Left lung (tissue), 10 donors: ENCODE data around the gene ALX3. TPM values are rescaled to one million over a fixed set of nuclear protein-coding genes. Genes with fewer than 3 reads are reported as not detected.

Source experiments
- ATAC-seq: fragments of 200-7000 bp; cut with Tn5 transposase; one replicate; pipeline ENCODE4 v1.9.1; 2020; ENCODE audit warnings: moderate library complexity
- DNase-seq, 4 donors: peaks; one replicate each; pipeline ENCODE4 v3.0.0-alpha.2; 2013 to 2020
- H3K27ac ChIP-seq, 2 donors: fragments of 200-600 bp; sonication (generic) in 1 of 2; one replicate each; pipeline versions ENCODE4 v1.5.0 to v1.8.0; 2020 to 2021
- H3K27me3 ChIP-seq, 2 donors: fragments of 200-600 bp; sonication (generic) in 1 of 2; one replicate each; pipeline versions ENCODE4 v1.5.0 to v1.8.0; 2020 to 2021
- H3K36me3 ChIP-seq, 2 donors: fragments of 200-600 bp; sonication (generic) in 1 of 2; one replicate each; pipeline versions ENCODE4 v1.5.0 to v1.8.0; 2020 to 2021
- H3K4me1 ChIP-seq, 2 donors: fragments of 200-600 bp; one replicate each; pipeline ENCODE4 v1.8.0; 2021
- H3K4me3 ChIP-seq, 2 donors: fragments of 200-600 bp; sonication (generic) in 1 of 2; one replicate each; pipeline versions ENCODE4 v1.5.0 to v1.8.0; 2020 to 2021; ENCODE audit warnings: mild to moderate bottlenecking in 1 of 2
- H3K9me3 ChIP-seq, 2 donors: fragments of 200-600 bp; sonication (generic) in 1 of 2; one replicate each; pipeline versions ENCODE4 v1.5.0 to v1.8.0; 2020 to 2021
- intact Hi-C, 2 donors: fragments of 100-400 bp; cut with DNase I; formaldehyde crosslinking; loops; one replicate each; pipeline versions ENCODE4 v1.11.2 to v1.14.2; 2022
- polyA plus RNA-seq, 6 donors: library from polyadenylated mRNA; unstranded; fragments of 120-200 nt; gene quantifications; one replicate each; pipeline ENCODE4 v1.2.1, GENCODE V29; 2013; ENCODE audit not compliant: insufficient read length in 6 of 6
- total RNA-seq, 2 donors: library from RNA; stranded (reverse); fragmentation: NEBNext Ultra II Directional; extraction: Animal tissue kit (Norgen Biotek cat#: 25700); gene quantifications; one replicate each; pipeline ENCODE4 v1.2.1, GENCODE V29; 2021
- TF ChIP-seq, protein P1 (sequence below), 2 donors: fragments of 200-600 bp; sonication (generic) in 1 of 2; IDR thresholded peaks; one replicate each; pipeline versions ENCODE4 v1.5.0 to v1.8.0; 2021; ENCODE audit warnings: antibody characterized with exemption in 2 of 2
- donor health status: DM: no; HTN: yes; CAD: no.
- donor health status: DM: no; HTN: no; CAD: no.

Gene ALX3
- total and polyA plus RNA-seq, 8 donors, result not detected

- peaks cover 0 to 16% of the 10 kb centered on the region in 2 donors for H3K36me3 ChIP-seq
Measured at GRCh38 chr1:110064576-110065337, 5.7 kb downstream of the ALX3 start.

GRCh38 chr1:110063781-110064180 lies 6.7 kb downstream of the ALX3 start:
- TF ChIP-seq, protein P1, sequence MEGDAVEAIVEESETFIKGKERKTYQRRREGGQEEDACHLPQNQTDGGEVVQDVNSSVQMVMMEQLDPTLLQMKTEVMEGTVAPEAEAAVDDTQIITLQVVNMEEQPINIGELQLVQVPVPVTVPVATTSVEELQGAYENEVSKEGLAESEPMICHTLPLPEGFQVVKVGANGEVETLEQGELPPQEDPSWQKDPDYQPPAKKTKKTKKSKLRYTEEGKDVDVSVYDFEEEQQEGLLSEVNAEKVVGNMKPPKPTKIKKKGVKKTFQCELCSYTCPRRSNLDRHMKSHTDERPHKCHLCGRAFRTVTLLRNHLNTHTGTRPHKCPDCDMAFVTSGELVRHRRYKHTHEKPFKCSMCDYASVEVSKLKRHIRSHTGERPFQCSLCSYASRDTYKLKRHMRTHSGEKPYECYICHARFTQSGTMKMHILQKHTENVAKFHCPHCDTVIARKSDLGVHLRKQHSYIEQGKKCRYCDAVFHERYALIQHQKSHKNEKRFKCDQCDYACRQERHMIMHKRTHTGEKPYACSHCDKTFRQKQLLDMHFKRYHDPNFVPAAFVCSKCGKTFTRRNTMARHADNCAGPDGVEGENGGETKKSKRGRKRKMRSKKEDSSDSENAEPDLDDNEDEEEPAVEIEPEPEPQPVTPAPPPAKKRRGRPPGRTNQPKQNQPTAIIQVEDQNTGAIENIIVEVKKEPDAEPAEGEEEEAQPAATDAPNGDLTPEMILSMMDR (IDR thresholded peaks at IDR 0.05), result no peak
- DNase-seq, result no peak
- ATAC-seq, result no peak
- Histone ChIP-seq H3K4me1 (peaks cover 6 to 14% of the 10 kb centered on the region in 2 donors), H3K4me3 (no peak overlapping the region), H3K27me3 (peaks cover 23 to 33% of the 10 kb centered on the region in 2 donors), H3K9me3 (no peaks in the 10 kb centered on the region), H3K36me3 (peaks cover 0 to 25% of the 10 kb centered on the region in 2 donors), H3K27ac (no peak overlapping the region)
- intact Hi-C loops, result no loop called here

More at GRCh38 chr1:110064576-110065337, 5.7 kb downstream of the ALX3 start:
- Histone ChIP-seq H3K9me3 (no peaks in the 10 kb centered on the region), H3K27ac (no peak overlapping the region), H3K4me3 (no peak overlapping the region), H3K27me3 (peaks cover 33 to 43% of the 10 kb centered on the region in 2 donors), H3K4me1 (peaks cover 11 to 23% of the 10 kb centered on the region in 2 donors)
- DNase-seq (no peak), ATAC-seq (no peak)
- TF ChIP-seq, protein P1 (IDR thresholded peaks at IDR 0.05), result no peak
- intact Hi-C loops, result no loop called here

DNA sequence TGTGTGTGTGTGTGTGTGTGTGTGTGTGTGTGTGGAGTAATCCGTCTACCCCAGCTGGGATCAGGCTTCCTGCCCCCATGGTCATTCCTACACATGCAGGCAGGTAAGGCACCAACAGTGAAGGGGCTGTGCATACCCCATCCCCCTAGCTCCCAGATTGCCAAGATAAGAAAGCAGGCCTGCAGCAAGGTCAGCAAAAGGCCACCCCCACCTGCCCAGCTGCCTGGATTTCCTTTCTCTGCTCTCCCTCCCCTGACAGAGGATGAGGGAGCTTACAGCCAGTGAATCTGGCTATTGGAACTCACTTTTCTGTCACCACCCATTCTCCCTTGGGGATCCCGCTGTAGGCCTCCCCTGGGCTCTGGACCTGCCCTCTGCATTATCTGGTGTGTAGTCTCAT lies 7.9 kb downstream of the ALX3 start:
- TF ChIP-seq, protein P1 (IDR thresholded peaks at IDR 0.05), result no peak
- no peak for ATAC-seq
- peaks cover 11 to 22% of the 10 kb centered on the region in 2 donors for H3K27me3 ChIP-seq

GRCh38 chr1:110061341-110061740 lies 9.1 kb downstream of the ALX3 start:
- Histone ChIP-seq H3K9me3 (no peaks in the 10 kb centered on the region), H3K36me3 (peaks cover 0 to 49% of the 10 kb centered on the region in 2 donors), H3K4me3 (no peak overlapping the region), H3K27ac (no peak overlapping the region), H3K27me3 (peaks cover 0 to 9% of the 10 kb centered on the region in 2 donors), H3K4me1 (no peaks in the 10 kb centered on the region)
- no peak for DNase-seq
- ATAC-seq, result no peak
- TF ChIP-seq, protein P1 (IDR thresholded peaks at IDR 0.05), result no peak
- intact Hi-C loops, result no loop called here

More for the DNA sequence above, 7.9 kb downstream of the ALX3 start:
- DNase-seq, result no peak
- H3K4me1 ChIP-seq, result peaks cover 0 to 3% of the 10 kb centered on the region in 2 donors
- H3K27ac ChIP-seq, result no peak overlapping the region
- peaks cover 0 to 37% of the 10 kb centered on the region in 2 donors for H3K36me3 ChIP-seq
- H3K4me3 ChIP-seq, result no peak overlapping the region
- no peaks in the 10 kb centered on the region for H3K9me3 ChIP-seq
- intact Hi-C loops, result no loop called here

DNA sequence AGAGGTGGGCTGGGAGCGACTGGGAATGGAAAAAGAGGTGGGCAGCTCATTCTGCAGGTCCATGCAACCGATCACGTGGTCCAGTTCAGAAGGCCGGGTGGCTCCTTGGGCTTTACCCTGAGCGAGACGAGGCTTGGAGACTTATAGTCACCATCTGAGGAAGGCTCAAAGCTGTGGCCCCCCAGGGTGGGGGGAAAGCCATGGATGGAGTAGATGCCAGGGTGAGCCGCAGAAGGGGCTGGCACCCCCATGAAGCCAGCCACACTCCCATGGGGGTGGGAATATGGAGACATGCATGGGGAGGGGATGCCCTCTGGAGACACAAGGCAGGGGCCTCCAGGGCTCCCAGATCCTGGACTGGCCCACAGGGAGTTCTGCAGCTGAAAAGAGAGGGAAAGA lies 9.8 kb downstream of the ALX3 start:
- Histone ChIP-seq H3K27ac (no peak overlapping the region), H3K9me3 (no peaks in the 10 kb centered on the region), H3K4me3 (no peak overlapping the region), H3K4me1 (no peaks in the 10 kb centered on the region), H3K36me3 (peaks cover 0 to 56% of the 10 kb centered on the region in 2 donors), H3K27me3 (peaks cover 0 to 2% of the 10 kb centered on the region in 2 donors)
- intact Hi-C loops, result no loop called here
- TF ChIP-seq, protein P1 (IDR thresholded peaks at IDR 0.05), result no peak
- no peak for ATAC-seq
- no peak for DNase-seq
